ENCODE measurements around the gene OR8K5. TPM values are rescaled to one million over a fixed set of nuclear protein-coding genes. Genes with fewer than 3 reads are reported as not detected.

OR8K5 gene
- total and polyA plus RNA-seq, 2 experiments from 2014 or later: not detected

DNA sequence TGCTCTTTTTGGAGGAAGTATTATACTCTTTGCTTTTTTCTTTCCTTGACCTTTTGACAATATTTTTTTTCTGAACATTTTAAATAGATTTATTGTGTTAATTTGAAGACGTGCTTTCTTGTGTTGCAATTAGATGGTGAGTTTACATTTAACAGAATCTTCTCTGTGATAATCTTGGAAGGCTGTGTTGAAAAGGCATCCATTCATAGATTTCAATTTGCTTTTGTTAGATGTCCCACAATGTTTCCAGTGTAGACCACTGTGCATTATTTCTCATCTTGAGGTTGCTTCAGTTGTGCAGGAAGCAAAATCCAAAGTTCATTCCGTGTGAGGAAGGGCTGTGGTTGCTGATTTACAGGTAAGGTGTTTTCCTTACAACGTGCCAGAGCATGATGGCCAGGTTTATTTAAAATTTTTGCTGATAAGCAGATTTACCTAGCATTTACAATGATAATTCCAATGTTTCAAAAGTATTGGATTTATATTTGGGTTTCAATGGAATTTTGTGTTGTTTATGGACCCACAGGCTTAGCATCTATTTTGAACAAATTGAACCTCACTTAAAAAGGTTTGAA, 12.2 kb upstream of the OR8K5 start (continued):
- TF ChIP-seq, protein P1, sequence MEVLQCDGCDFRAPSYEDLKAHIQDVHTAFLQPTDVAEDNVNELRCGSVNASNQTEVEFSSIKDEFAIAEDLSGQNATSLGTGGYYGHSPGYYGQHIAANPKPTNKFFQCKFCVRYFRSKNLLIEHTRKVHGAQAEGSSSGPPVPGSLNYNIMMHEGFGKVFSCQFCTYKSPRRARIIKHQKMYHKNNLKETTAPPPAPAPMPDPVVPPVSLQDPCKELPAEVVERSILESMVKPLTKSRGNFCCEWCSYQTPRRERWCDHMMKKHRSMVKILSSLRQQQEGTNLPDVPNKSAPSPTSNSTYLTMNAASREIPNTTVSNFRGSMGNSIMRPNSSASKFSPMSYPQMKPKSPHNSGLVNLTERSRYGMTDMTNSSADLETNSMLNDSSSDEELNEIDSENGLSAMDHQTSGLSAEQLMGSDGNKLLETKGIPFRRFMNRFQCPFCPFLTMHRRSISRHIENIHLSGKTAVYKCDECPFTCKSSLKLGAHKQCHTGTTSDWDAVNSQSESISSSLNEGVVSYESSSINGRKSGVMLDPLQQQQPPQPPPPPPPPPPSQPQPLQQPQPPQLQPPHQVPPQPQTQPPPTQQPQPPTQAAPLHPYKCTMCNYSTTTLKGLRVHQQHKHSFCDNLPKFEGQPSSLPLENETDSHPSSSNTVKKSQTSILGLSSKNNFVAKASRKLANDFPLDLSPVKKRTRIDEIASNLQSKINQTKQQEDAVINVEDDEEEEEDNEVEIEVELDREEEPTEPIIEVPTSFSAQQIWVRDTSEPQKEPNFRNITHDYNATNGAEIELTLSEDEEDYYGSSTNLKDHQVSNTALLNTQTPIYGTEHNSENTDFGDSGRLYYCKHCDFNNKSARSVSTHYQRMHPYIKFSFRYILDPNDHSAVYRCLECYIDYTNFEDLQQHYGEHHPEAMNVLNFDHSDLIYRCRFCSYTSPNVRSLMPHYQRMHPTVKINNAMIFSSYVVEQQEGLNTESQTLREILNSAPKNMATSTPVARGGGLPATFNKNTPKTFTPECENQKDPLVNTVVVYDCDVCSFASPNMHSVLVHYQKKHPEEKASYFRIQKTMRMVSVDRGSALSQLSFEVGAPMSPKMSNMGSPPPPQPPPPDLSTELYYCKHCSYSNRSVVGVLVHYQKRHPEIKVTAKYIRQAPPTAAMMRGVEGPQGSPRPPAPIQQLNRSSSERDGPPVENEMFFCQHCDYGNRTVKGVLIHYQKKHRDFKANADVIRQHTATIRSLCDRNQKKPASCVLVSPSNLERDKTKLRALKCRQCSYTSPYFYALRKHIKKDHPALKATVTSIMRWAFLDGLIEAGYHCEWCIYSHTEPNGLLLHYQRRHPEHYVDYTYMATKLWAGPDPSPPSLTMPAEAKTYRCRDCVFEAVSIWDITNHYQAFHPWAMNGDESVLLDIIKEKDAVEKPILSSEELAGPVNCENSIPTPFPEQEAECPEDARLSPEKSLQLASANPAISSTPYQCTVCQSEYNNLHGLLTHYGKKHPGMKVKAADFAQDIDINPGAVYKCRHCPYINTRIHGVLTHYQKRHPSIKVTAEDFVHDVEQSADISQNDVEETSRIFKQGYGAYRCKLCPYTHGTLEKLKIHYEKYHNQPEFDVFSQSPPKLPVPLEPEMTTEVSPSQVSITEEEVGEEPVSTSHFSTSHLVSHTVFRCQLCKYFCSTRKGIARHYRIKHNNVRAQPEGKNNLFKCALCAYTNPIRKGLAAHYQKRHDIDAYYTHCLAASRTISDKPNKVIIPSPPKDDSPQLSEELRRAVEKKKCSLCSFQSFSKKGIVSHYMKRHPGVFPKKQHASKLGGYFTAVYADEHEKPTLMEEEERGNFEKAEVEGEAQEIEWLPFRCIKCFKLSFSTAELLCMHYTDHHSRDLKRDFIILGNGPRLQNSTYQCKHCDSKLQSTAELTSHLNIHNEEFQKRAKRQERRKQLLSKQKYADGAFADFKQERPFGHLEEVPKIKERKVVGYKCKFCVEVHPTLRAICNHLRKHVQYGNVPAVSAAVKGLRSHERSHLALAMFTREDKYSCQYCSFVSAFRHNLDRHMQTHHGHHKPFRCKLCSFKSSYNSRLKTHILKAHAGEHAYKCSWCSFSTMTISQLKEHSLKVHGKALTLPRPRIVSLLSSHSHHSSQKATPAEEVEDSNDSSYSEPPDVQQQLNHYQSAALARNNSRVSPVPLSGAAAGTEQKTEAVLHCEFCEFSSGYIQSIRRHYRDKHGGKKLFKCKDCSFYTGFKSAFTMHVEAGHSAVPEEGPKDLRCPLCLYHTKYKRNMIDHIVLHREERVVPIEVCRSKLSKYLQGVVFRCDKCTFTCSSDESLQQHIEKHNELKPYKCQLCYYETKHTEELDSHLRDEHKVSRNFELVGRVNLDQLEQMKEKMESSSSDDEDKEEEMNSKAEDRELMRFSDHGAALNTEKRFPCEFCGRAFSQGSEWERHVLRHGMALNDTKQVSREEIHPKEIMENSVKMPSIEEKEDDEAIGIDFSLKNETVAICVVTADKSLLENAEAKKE (CRISPR knock-in tag; IDR thresholded peaks at IDR 0.05): no peak
- TF ChIP-seq ZNF114 (CRISPR knock-in tag; IDR thresholded peaks at IDR 0.05) (no peak), CREB1 (CRISPR knock-in tag; IDR thresholded peaks at IDR 0.05; ENCODE audit: low read depth) (no peak), ZNF331 (CRISPR knock-in tag; IDR thresholded peaks at IDR 0.05; ENCODE audit: low read depth) (no peak)

- Histone ChIP-seq H4K20me1 (replicated peaks; ENCODE audit: insufficient read depth) (no peaks in the 10 kb centered on the region), H3K4me1 (ENCODE audit: insufficient read depth) (no peaks in the 10 kb centered on the region), H3K27ac (ENCODE audit: low read depth) (no peak overlapping the region), H3K4me3 (no peak overlapping the region), H3K4me2 (no peak overlapping the region), H3F3A (replicated peaks; ENCODE audit: low read depth) (no peaks in the 10 kb centered on the region), H3K79me2 (replicated peaks; ENCODE audit: insufficient read depth) (no peaks in the 10 kb centered on the region), H3K27me3 (ENCODE audit: insufficient read depth) (no peaks in the 10 kb centered on the region), H2AFZ (no peak overlapping the region), H3K9me2 (ENCODE audit: insufficient read depth) (no peaks in the 10 kb centered on the region), H3K36me3 (ENCODE audit: insufficient read depth) (no peaks in the 10 kb centered on the region)
- DNase-seq (ENCODE audit: low spot score) (no peak), ATAC-seq (no peak)
- Mint-ChIP-seq H3K9me3 (no peaks in the 10 kb centered on the region; the same call in 2 of the 3 replicates), H3K4me1 (no peaks in the 10 kb centered on the region), H3K4me3 (no peak overlapping the region), H3K36me3 (ENCODE audit: low read depth) (no peaks in the 10 kb centered on the region), H3K27me3 (ENCODE audit: insufficient read depth, low read depth, poor library complexity) (no peaks in the 10 kb centered on the region), H3K27ac (no peak overlapping the region)
- no peak for TF ChIP-seq STAT1 (IDR thresholded peaks at IDR 0.05; ENCODE audit: unreplicated experiment)
- TF ChIP-seq, protein P2, sequence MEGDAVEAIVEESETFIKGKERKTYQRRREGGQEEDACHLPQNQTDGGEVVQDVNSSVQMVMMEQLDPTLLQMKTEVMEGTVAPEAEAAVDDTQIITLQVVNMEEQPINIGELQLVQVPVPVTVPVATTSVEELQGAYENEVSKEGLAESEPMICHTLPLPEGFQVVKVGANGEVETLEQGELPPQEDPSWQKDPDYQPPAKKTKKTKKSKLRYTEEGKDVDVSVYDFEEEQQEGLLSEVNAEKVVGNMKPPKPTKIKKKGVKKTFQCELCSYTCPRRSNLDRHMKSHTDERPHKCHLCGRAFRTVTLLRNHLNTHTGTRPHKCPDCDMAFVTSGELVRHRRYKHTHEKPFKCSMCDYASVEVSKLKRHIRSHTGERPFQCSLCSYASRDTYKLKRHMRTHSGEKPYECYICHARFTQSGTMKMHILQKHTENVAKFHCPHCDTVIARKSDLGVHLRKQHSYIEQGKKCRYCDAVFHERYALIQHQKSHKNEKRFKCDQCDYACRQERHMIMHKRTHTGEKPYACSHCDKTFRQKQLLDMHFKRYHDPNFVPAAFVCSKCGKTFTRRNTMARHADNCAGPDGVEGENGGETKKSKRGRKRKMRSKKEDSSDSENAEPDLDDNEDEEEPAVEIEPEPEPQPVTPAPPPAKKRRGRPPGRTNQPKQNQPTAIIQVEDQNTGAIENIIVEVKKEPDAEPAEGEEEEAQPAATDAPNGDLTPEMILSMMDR (conservative IDR thresholded peaks at IDR 0.05; ENCODE audit: low read depth in 2 of 2): no peak
- no peak for TF ChIP-seq ZNF331 (CRISPR knock-in tag; IDR thresholded peaks at IDR 0.05; ENCODE audit: low read depth)
- TF ChIP-seq EZH2 (IDR thresholded peaks at IDR 0.05; ENCODE audit: low read depth, unreplicated experiment): no peak
- TF ChIP-seq ETS1 (IDR thresholded peaks at IDR 0.05): no peak
- TF ChIP-seq POLR2AphosphoS5 (IDR thresholded peaks at IDR 0.05; ENCODE audit: low read depth): no peak
- TF ChIP-seq EZH2phosphoT487 (IDR thresholded peaks at IDR 0.05; ENCODE audit: unreplicated experiment): no peak
- TF ChIP-seq JUNB (IDR thresholded peaks at IDR 0.05; ENCODE audit: unreplicated experiment): no peak
- TF ChIP-seq CREB1 (CRISPR knock-in tag; IDR thresholded peaks at IDR 0.05; ENCODE audit: low read depth): no peak
- no peak for TF ChIP-seq NANOG (IDR thresholded peaks at IDR 0.05; ENCODE audit: borderline replicate concordance)
These were observed 3.7 kb upstream of the OR8K5 start for GRCh38 chr11:56163804-56164203.

Data from GM23338 (cell line).